KG1 (cell line): ENCODE data around the gene HOXB3.

Experiments
- DNase-seq: peaks from one replicate; lab custom pipeline; 2025; lab: John Stamatoyannopoulos, UW

The HOXB3 gene

GRCh38 chr17:48556576-48557401 is 33.3 kb downstream of the HOXB3 start:
- DNase-seq: no peak

GRCh38 chr17:48556229-48556575 is 33.8 kb downstream of the HOXB3 start:
- no peak for DNase-seq

DNA sequence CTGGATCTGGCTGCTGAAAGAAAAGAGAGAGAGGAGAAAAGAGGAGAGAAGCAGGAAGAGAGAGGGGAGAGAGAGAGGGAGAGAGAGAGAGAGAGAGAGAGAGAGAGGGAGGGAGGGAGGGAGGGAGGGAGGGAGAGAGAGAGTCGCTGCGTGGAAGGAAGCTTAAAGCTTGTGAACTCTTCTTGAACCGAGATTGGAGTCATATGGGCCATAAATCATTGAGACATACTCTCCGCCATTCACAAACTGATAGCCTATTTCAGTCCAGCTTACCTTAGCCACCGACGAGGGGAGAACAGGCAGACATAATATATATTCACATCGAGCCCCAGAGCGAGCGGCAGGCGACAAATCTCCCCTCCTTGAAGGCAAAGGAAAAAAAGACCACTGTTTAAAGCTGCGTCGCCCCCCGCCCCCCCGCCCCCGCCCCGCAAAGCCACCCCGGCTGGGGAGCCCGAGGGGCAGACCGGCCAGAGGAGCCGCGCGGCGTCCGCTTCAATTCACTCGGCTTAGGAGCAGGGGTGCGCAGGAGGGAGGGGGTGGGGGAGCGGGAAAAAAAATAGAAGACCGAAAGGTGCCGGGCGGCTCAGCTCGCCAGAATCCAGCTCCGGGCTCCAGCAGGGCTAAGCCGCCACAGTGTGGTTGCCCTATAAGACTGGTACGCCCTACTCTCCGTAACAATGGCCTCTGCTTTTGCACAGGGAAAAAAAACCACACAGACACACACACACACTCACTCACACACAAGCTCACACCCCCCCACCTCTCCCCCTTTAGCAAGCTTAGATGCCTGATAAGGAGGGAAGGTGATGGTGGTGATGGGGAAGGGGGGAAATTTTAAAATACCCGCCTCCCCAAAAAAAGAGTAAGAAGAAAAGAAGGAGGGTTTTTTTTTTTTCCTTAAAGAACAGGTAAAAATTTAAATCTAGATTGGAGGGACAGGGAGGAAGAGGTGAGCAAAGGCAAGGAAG is 34.5 kb downstream of the HOXB3 start:
- DNase-seq: no peak

DNA sequence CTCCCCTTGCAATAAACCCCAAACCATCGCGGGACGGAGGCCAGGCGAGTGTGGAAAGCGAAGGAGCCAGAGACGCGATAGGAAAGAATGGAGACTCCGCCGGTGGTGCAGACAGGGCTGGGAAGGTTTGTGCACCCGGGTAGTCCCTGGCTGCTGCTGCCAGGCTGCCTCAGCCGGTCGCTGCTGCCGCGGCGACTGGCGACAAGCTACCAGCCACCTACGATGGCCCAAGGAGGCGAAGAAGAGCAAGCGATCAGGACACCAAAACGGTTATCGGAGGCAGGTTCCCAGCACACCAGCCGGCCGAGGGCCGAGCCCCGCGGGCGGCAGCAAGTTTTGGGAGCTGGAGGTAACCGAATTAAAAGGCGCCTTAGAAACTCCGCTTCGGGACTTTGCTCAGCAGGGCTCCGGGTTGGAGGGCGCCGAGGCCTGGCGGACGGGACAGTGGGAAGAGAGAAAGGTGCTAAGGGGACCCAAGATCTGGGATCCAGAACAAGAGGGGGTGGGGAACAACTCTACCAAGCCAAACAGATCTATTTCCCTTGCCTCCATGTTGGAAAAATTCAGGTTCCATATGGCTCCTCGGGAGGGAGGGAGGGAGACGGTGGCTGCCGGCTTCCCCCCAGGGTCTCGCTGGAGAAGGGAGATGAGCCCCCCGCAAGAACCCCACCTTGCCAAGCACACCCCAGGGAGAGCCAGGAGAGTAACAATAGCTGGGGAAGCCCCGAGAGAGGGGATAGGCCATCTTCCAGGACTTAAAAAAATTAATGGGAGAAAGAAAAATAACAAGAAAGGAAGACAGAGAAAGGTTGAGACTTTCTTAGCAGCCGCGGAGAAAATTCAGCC is 35.4 kb downstream of the HOXB3 start:
- no peak for DNase-seq

- no peak for DNase-seq
These were observed 36.2 kb downstream of the HOXB3 start for GRCh38 chr17:48553826-48554225.

DNA sequence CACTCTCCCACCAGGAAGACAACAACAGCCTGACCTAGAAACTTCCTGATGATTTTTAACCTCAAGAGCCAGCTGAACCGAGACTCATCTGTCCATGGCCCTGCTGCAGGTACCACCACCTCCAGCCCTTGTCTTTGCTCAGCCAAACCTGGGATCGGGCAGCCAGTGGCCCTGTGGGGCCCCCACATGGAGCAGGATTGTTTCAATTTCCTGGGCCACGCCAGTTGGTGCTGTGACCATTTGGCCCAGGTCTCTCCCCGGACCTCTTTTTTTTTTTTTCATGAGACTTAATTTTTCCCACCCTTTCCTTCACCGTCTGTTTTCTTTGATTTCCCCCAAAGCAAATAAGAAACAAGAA is 36.9 kb downstream of the HOXB3 start:
- DNase-seq: no peak

DNA sequence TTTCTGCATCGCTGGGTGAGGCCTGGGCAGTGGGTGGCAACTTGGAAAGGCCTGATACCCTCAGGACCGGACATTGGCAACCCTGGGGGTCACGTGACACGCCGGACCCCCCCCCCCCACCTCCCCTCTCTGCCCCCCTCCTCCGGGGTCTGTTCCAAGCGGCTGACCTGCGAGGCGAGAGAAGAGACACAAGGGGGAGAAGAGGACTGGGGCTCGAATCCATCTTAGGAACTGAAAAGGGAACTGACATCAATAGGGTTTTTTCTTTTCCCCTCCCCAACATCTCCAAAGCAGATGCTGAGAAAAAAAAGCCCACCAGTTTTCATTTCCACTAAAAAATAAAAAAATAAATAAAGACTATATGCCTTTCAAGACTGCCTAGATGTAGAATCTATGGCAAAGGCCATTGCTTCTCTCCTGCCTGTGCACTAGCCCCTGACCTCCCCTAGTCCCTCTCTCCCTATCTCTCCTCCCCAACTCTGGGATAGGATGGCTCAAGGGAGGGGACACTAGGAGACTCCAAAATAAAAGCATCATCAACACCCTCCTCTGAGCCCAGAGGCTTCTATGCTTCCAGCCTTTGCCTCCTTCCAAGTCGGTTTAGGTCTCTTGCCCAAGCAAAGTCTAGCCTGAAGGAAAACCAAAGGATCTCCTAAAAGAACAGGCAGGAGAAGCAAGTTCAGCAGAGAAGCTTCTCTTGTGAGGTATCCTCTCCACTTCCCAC is 37.4 kb downstream of the HOXB3 start:
- no peak for DNase-seq

GRCh38 chr17:48551596-48552465 is 38.2 kb downstream of the HOXB3 start:
- DNase-seq: no peak

- DNase-seq: no peak
These were observed 38.9 kb downstream of the HOXB3 start for GRCh38 chr17:48551214-48551555.

DNA sequence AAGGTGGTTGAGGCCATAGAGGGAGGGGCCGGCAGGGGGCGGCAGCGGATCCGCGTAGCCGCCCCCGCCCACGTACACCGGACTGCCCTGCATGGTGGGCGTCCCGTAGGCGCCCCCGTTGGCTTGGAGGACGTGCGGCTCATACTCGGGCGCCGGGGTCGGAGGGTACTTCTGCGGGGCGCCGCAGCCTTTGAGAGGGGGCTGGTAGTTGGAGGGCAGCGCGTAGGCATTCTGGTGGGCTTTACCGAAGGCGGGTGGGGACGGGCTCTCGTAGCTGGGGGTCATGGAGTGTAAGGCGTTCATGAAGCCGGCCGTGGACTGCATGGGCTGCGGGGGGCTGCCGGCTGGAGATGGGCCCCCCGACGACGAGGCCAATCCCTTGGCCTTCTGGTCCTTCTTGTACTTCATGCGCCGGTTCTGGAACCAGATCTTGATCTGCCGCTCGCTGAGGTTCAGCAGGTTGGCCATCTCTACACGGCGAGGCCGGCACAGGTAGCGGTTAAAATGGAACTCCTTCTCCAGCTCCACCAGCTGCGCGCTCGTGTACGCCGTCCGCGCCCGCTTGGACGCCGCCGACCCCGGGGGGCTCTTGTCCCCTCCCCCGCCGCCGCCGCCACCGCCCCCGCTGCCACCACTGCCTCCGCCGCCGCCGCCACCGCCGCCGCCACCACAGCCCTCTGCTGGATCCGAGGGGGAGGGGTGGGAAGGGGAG is 39.4 kb downstream of the HOXB3 start:
- no peak for DNase-seq

GRCh38 chr17:48549914-48550501 is 40.0 kb downstream of the HOXB3 start:
- no peak for DNase-seq

- no peak for DNase-seq
These were observed 40.8 kb downstream of the HOXB3 start for GRCh38 chr17:48549281-48549630.

DNA sequence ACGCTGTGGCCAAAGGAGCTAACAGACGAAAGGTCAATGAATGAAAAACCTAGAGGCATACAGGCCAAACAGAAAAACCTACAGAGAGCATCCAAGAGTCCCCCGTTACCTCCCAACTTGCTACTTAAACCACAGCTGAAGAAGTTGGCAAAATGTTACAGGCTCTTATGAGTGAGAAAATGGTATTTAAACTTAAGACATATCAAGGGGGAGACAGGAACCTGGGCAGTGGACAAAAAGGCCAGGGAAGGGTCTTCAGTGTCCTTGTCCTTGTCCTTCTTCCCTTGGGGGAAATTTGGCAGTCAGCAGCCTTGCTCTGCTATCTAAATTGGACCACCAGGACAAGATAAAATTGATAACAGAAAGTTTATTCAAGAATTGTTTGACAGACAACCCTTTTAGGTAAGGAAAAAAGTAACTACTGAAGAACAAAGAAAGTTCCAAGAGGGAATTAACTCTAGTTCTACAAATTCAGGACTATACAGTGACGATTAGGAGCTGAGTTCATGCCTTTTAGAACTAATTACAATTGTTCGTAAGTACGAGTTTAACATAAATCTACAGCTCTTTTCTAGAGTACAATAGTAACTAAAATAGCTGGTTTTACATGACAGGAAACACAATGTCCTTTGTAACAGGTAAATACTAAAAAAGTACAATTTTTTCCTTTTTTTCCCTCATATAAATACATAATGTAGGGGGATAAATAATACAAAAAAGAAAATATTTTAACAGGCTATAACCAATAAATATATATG is 41.3 kb downstream of the HOXB3 start:
- DNase-seq: no peak

DNA sequence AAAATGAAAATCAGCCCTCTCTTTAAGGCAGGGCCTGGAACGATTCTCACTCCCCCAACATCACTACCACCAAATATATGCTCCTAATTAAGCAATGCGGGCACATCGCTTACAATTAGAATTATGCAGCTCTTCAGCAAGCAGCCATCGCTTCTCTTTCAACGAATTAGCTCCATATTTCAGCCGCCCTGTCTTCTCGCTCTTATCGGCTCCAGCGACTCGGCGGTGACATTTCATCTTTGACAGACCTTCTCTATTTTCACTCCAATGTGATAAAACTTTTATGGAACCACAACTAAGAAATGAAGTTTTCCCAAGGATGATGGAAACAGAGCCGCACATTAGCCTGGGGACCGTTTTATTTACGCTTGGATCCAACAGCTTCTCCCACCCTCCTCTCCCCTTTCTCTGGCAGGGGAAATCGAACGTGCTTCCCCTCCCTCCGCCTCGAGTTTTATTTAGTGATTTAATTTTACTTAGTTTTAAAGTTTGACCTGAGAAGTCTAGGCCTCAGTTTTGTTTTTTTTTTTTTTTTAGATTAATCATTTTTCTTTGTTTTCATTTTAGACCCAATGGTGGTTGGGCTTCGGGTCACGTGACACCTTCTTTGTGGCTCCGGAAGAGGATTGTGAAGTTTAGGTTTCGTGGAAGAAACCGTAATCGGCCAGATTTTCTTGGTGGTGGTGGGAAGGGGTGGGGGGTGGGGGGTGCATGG is 42.1 kb downstream of the HOXB3 start:
- DNase-seq: no peak

- peak; percentile 74 for DNase-seq
These were observed 42.9 kb downstream of the HOXB3 start for GRCh38 chr17:48546924-48547807.

DNA sequence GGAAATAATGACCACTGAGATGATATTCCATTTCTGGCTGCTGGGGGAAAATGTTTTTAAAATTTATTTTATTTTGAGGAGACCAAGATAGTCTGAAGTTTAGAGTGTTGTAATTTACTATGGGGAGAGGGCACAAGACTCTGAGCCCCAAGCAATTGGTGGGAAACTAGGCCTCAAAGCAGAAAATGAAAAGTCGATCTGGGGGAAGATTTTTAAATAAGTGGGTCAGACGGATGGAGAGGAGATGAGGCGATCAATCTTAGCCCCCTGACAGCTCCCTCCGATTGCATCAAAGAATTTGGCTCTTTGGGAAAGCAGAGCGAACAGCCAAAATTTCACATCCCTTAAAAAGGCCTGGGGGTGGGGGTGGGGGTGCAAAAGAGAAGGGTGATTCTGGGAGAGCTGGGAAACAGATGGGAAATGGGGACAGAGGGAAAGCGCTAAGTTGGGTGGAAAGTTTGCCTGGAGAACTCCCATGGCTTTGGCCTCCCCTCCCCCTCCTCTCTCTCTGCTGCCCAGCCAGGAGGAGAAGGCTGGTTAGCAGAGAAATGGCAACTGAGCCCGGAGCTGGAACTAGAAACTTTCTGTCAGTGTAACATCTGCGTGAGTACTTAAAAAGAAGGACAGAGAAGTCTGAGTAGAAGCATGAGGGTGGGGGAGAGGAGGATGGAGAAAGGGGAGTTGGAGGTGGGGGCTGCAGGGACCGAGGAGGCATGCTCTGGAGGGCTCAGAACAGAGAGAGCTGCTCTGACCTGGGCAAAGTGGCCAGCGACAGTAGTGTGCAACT is 43.7 kb downstream of the HOXB3 start:
- DNase-seq: no peak

GRCh38 chr17:48545539-48545938 is 44.5 kb downstream of the HOXB3 start:
- no peak for DNase-seq
